ENCODE results near the gene HRH3. TPM values are rescaled to one million over a fixed set of nuclear protein-coding genes. Genes with fewer than 3 reads are reported as not detected.

The HRH3 gene
- polyA plus RNA-seq, 1 donor from 2014 or later: 2.8 TPM

GRCh38 chr20:62239278-62239879 is 19.3 kb upstream of the HRH3 start:
- Histone ChIP-seq H3K4me3 (ENCODE audit: low read length) (peak overlapping the region; percentile 87), H3K79me2 (replicated peaks; ENCODE audit: insufficient read depth, low read length) (peaks cover 50% of the 10 kb centered on the region), H3F3A (ENCODE audit: insufficient read depth, low read length, poor library complexity, severe bottlenecking) (no peaks in the 10 kb centered on the region), H3K9me2 (ENCODE audit: insufficient read depth, low read length) (no peaks in the 10 kb centered on the region), H3K9me3 (ENCODE audit: low read length) (no peaks in the 10 kb centered on the region), H3K27me3 (ENCODE audit: insufficient read depth, low read depth, low read length) (no peaks in the 10 kb centered on the region), H3K27ac (ENCODE audit: low read length) (no peak overlapping the region), H2AFZ (ENCODE audit: low read depth, low read length) (no peak overlapping the region), H3K4me2 (ENCODE audit: low read length) (peak overlapping the region; percentile 86), H3K9ac (ENCODE audit: low read length) (peak overlapping the region; percentile 73), H3K36me3 (ENCODE audit: insufficient read depth, low read length) (no peaks in the 10 kb centered on the region), H4K20me1 (ENCODE audit: insufficient read depth) (no peaks in the 10 kb centered on the region)
- TF ChIP-seq RAD21 (conservative IDR thresholded peaks at IDR 0.05): no peak
- no peak for TF ChIP-seq MXI1 (conservative IDR thresholded peaks at IDR 0.05; ENCODE audit: poor library complexity, severe bottlenecking)
- TF ChIP-seq REST (IDR thresholded peaks at IDR 0.05; ENCODE audit: borderline replicate concordance): no peak
- no peak for TF ChIP-seq POLR2AphosphoS5 (IDR thresholded peaks at IDR 0.05)
- no peak for TF ChIP-seq EP300 (conservative IDR thresholded peaks at IDR 0.05; ENCODE audit: poor library complexity, severe bottlenecking)
- TF ChIP-seq TAF1 (IDR thresholded peaks at IDR 0.05; ENCODE audit: low read depth): no peak
- TF ChIP-seq SMC3 (conservative IDR thresholded peaks at IDR 0.05; ENCODE audit: poor library complexity): no peak
- TF ChIP-seq CTCF (IDR thresholded peaks at IDR 0.05; ENCODE audit: poor library complexity, severe bottlenecking): no peak
- TF ChIP-seq EZH2 (IDR thresholded peaks at IDR 0.05; ENCODE audit: borderline replicate concordance, insufficient read depth, low read length, poor library complexity, severe bottlenecking): no peak

GRCh38 chr20:62238569-62239277 is 18.6 kb upstream of the HRH3 start:
- no peaks in the 10 kb centered on the region for H3F3A ChIP-seq (ENCODE audit: insufficient read depth, low read length, poor library complexity, severe bottlenecking)
- no peak overlapping the region for H3K27ac ChIP-seq (ENCODE audit: low read length)
- H3K9me2 ChIP-seq (ENCODE audit: insufficient read depth, low read length): no peaks in the 10 kb centered on the region
- H3K4me3 ChIP-seq (ENCODE audit: low read length): peak overlapping the region; percentile 87
- TF ChIP-seq MXI1 (conservative IDR thresholded peaks at IDR 0.05; ENCODE audit: poor library complexity, severe bottlenecking): no peak
- no peak for TF ChIP-seq POLR2AphosphoS5 (IDR thresholded peaks at IDR 0.05)
- TF ChIP-seq RAD21 (conservative IDR thresholded peaks at IDR 0.05): no peak
- TF ChIP-seq EZH2 (IDR thresholded peaks at IDR 0.05; ENCODE audit: borderline replicate concordance, insufficient read depth, low read length, poor library complexity, severe bottlenecking): no peak
- no peak for TF ChIP-seq CTCF (IDR thresholded peaks at IDR 0.05; ENCODE audit: poor library complexity, severe bottlenecking)
- H3K4me2 ChIP-seq (ENCODE audit: low read length): peak overlapping the region; percentile 86
- no peak overlapping the region for H2AFZ ChIP-seq (ENCODE audit: low read depth, low read length)
- H3K36me3 ChIP-seq (ENCODE audit: insufficient read depth, low read length): no peaks in the 10 kb centered on the region
- H3K79me2 ChIP-seq (replicated peaks; ENCODE audit: insufficient read depth, low read length): peaks cover 47% of the 10 kb centered on the region
- no peaks in the 10 kb centered on the region for H3K27me3 ChIP-seq (ENCODE audit: insufficient read depth, low read depth, low read length)
- no peaks in the 10 kb centered on the region for H4K20me1 ChIP-seq (ENCODE audit: insufficient read depth)
- peak overlapping the region; percentile 73 for H3K9ac ChIP-seq (ENCODE audit: low read length)
- no peaks in the 10 kb centered on the region for H3K9me3 ChIP-seq (ENCODE audit: low read length)
